GM23338 (cell line): ENCODE results near the gene CACNA1C. TPM values are rescaled to one million over a fixed set of nuclear protein-coding genes. Genes with fewer than 3 reads are reported as not detected.

Experiments used
- ATAC-seq: fragments of 200-7000 bp; cut with Tn5 transposase; 3 replicates; pipeline ENCODE4 v1.9.1; 2020
- DNase-seq: peaks from one replicate; pipeline ENCODE4 v3.0.0-alpha.2; 2015; ENCODE audit warnings: low spot score
- H2AFZ ChIP-seq: fragments of 200-600 bp; sonication (generic); 2 replicates; pipeline ENCODE4 v1.8.0; 2016; ENCODE audit warnings: antibody characterized with exemption, mild to moderate bottlenecking, moderate library complexity
- H3F3A ChIP-seq: fragments of 200-600 bp; sonication (generic); replicated peaks from 2 replicates; pipeline ENCODE4 v1.8.0; 2017; ENCODE audit warnings: antibody characterized with exemption, mixed run types, low read depth
- H3K27ac ChIP-seq: fragments of 200-600 bp; sonication (generic); 2 replicates; pipeline ENCODE4 v1.6.1; 2016; ENCODE audit warnings: low read depth
- H3K27me3 ChIP-seq: fragments of 200-600 bp; sonication (generic); 2 replicates; pipeline ENCODE4 v1.8.0; 2016; ENCODE audit warnings: mild to moderate bottlenecking, mixed run types, moderate library complexity; ENCODE audit not compliant: insufficient read depth
- H3K36me3 ChIP-seq: fragments of 200-600 bp; sonication (generic); 2 replicates; pipeline ENCODE4 v1.8.0; 2016; ENCODE audit warnings: mild to moderate bottlenecking; ENCODE audit not compliant: insufficient read depth
- H3K4me1 ChIP-seq: fragments of 200-600 bp; sonication (generic); 2 replicates; pipeline ENCODE4 v1.8.0; 2016; ENCODE audit warnings: mild to moderate bottlenecking, moderate library complexity; ENCODE audit not compliant: insufficient read depth
- H3K4me2 ChIP-seq: fragments of 200-600 bp; sonication (generic); 2 replicates; pipeline ENCODE4 v1.7.1; 2017; ENCODE audit warnings: mixed run types
- H3K4me3 ChIP-seq: fragments of 200-600 bp; sonication (generic); 2 replicates; pipeline ENCODE4 v1.6.1; 2016; ENCODE audit warnings: mixed run types
- H3K79me2 ChIP-seq: fragments of 200-600 bp; sonication (generic); replicated peaks from 2 replicates; pipeline ENCODE4 v1.8.0; 2017; ENCODE audit warnings: mild to moderate bottlenecking; ENCODE audit not compliant: insufficient read depth
- H3K9me2 ChIP-seq: fragments of 200-600 bp; sonication (generic); 2 replicates; pipeline ENCODE4 v1.8.0; 2017; ENCODE audit not compliant: insufficient read depth
- H4K20me1 ChIP-seq: fragments of 200-600 bp; sonication (generic); replicated peaks from 2 replicates; pipeline ENCODE4 v1.8.0; 2017; ENCODE audit warnings: mild to moderate bottlenecking; ENCODE audit not compliant: insufficient read depth
- H3K27ac Mint-ChIP-seq: 2 replicates; pipeline ENCODE4 v1.8.0; 2020; ENCODE audit warnings: inconsistent platforms, mild to moderate bottlenecking, moderate library complexity, mixed read lengths
- H3K27me3 Mint-ChIP-seq: 3 replicates; pipeline ENCODE4 v1.8.0; 2022; ENCODE audit warnings: low read depth, mild to moderate bottlenecking, moderate library complexity, mixed read lengths, inconsistent platforms; ENCODE audit not compliant: insufficient read depth, poor library complexity
- H3K36me3 Mint-ChIP-seq: 3 replicates; pipeline ENCODE4 v1.8.0; 2021; ENCODE audit warnings: low read depth, mild to moderate bottlenecking, inconsistent platforms, moderate library complexity, mixed read lengths
- H3K4me1 Mint-ChIP-seq: 3 replicates; pipeline ENCODE4 v1.8.0; 2020; ENCODE audit warnings: mild to moderate bottlenecking, inconsistent platforms, mixed read lengths
- H3K4me3 Mint-ChIP-seq: 3 replicates; pipeline ENCODE4 v1.8.0; 2021; ENCODE audit warnings: moderate library complexity, mild to moderate bottlenecking, inconsistent platforms, mixed read lengths
- H3K9me3 Mint-ChIP-seq: 3 replicates; pipeline ENCODE4 v1.8.0; 2020; ENCODE audit warnings: moderate library complexity, mild to moderate bottlenecking, inconsistent platforms, mixed read lengths
- CREB1 ChIP-seq: fragments of 250-450 bp; sonication (Bioruptor Pico); IDR thresholded peaks from 2 replicates; pipeline ENCODE4 v1.5.0; 2020; ENCODE audit warnings: low read depth, mild to moderate bottlenecking, moderate library complexity
- CTCF ChIP-seq, 2 experiments: fragments of 200-600 bp in 1 of 2; sonication (generic) in 1 of 2; conservative IDR thresholded peaks; 2 replicates each; pipeline versions ENCODE4 v1.5.1 to v1.6.1; 2016 to 2017; ENCODE audit warnings: antibody characterized with exemption in 2 of 2, low read depth in 2 of 2, mild to moderate bottlenecking in 2 of 2, moderate library complexity in 1 of 2
- EZH2 ChIP-seq: fragments of 200-600 bp; sonication (generic); IDR thresholded peaks from one replicate; pipeline ENCODE4 v1.8.0; 2017; ENCODE audit warnings: antibody characterized with exemption, mild to moderate bottlenecking, low read depth; ENCODE audit not compliant: unreplicated experiment
- EZH2phosphoT487 ChIP-seq: fragments of 200-600 bp; sonication (generic); IDR thresholded peaks from one replicate; pipeline ENCODE4 v1.8.1; 2018; ENCODE audit warnings: antibody characterized with exemption; ENCODE audit not compliant: unreplicated experiment
- JUNB ChIP-seq: IDR thresholded peaks from one replicate; pipeline ENCODE4 v1.6.1; 2016; ENCODE audit warnings: antibody characterized with exemption; ENCODE audit not compliant: unreplicated experiment
- NANOG ChIP-seq: IDR thresholded peaks from 2 replicates; pipeline ENCODE4 v1.6.1; 2016; ENCODE audit warnings: antibody characterized with exemption, borderline replicate concordance
- POLR2AphosphoS5 ChIP-seq: IDR thresholded peaks from 2 replicates; pipeline ENCODE4 v1.6.1; 2016; ENCODE audit warnings: antibody characterized with exemption, low read depth
- STAT1 ChIP-seq: IDR thresholded peaks from one replicate; pipeline ENCODE4 v1.6.1; 2016; ENCODE audit warnings: antibody characterized with exemption; ENCODE audit not compliant: unreplicated experiment
- ZNF114 ChIP-seq: fragments of 250-450 bp; sonication (Bioruptor Pico); IDR thresholded peaks from 2 replicates; pipeline ENCODE4 v1.5.0; 2020; ENCODE audit warnings: mild to moderate bottlenecking, moderate library complexity
- ZNF331 ChIP-seq: fragments of 250-450 bp; sonication (Bioruptor Pico); IDR thresholded peaks from 2 replicates; pipeline ENCODE4 v1.5.0; 2020; ENCODE audit warnings: low read depth, mild to moderate bottlenecking, moderate library complexity
- ZNF462 ChIP-seq: fragments of 250-450 bp; sonication (Bioruptor Pico); IDR thresholded peaks from 2 replicates; pipeline ENCODE4 v1.5.0; 2020; ENCODE audit warnings: mild to moderate bottlenecking, moderate library complexity
- polyA plus RNA-seq: library from polyadenylated mRNA; unstranded; fragments of >200 nt; fragmentation: Nextera tagmentation; extraction: Ambion mirVana; gene quantifications from 2 replicates; pipeline ENCODE4 v1.2.1, GENCODE V29; 2016
- total RNA-seq: library from RNA; depleted of rRNA; stranded (reverse); fragments of >200 nt; shearing (Covaris generic); gene quantifications from 2 replicates; pipeline ENCODE4 v1.2.3, GENCODE V29; 2014
- TF ChIP-seq, protein P1 (sequence below): IDR thresholded peaks from one replicate; pipeline ENCODE4 v1.6.1; 2018; ENCODE audit warnings: antibody characterized with exemption; ENCODE audit not compliant: unreplicated experiment
- TF ChIP-seq, protein P2 (sequence below): IDR thresholded peaks from 2 replicates; pipeline ENCODE4 v1.6.1; 2016; ENCODE audit warnings: antibody characterized with exemption

The CACNA1C gene
- total and polyA plus RNA-seq, 2 experiments from 2014 or later = 0.78 to 2.1 TPM

DNA sequence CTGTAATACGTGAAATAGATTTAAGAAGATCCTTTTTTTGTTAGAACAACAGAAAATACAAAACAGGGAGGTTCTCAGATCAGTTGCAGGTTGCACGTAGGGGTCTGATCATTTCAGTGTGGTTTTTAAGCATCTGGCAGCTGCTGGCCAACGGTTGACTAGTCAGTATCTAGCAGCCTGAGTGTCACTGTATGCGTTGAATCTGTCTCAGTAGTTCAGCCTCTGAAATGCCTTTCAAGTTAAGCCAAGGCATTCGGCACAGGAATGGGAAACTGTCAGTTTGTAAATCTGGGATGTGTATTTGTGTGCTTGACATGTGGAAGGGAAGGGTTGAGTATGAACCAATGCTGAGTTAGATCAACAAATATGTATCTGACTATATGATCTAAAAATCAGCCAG lies 165.9 kb downstream of the CACNA1C start:
- DNase-seq (no peak), ATAC-seq (no peak)
- no peak for TF ChIP-seq NANOG
- TF ChIP-seq CREB1 (CRISPR knock-in tag) = no peak
- TF ChIP-seq, protein P1, sequence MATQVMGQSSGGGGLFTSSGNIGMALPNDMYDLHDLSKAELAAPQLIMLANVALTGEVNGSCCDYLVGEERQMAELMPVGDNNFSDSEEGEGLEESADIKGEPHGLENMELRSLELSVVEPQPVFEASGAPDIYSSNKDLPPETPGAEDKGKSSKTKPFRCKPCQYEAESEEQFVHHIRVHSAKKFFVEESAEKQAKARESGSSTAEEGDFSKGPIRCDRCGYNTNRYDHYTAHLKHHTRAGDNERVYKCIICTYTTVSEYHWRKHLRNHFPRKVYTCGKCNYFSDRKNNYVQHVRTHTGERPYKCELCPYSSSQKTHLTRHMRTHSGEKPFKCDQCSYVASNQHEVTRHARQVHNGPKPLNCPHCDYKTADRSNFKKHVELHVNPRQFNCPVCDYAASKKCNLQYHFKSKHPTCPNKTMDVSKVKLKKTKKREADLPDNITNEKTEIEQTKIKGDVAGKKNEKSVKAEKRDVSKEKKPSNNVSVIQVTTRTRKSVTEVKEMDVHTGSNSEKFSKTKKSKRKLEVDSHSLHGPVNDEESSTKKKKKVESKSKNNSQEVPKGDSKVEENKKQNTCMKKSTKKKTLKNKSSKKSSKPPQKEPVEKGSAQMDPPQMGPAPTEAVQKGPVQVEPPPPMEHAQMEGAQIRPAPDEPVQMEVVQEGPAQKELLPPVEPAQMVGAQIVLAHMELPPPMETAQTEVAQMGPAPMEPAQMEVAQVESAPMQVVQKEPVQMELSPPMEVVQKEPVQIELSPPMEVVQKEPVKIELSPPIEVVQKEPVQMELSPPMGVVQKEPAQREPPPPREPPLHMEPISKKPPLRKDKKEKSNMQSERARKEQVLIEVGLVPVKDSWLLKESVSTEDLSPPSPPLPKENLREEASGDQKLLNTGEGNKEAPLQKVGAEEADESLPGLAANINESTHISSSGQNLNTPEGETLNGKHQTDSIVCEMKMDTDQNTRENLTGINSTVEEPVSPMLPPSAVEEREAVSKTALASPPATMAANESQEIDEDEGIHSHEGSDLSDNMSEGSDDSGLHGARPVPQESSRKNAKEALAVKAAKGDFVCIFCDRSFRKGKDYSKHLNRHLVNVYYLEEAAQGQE = no peak
- TF ChIP-seq ZNF331 = no peak
- no peak for TF ChIP-seq STAT1
- TF ChIP-seq EZH2 = no peak
- TF ChIP-seq POLR2AphosphoS5 = no peak
- TF ChIP-seq ZNF114 (CRISPR knock-in tag) = no peak
- TF ChIP-seq JUNB = no peak
- no peak for TF ChIP-seq ZNF462 (CRISPR knock-in tag)
- TF ChIP-seq, protein P2, sequence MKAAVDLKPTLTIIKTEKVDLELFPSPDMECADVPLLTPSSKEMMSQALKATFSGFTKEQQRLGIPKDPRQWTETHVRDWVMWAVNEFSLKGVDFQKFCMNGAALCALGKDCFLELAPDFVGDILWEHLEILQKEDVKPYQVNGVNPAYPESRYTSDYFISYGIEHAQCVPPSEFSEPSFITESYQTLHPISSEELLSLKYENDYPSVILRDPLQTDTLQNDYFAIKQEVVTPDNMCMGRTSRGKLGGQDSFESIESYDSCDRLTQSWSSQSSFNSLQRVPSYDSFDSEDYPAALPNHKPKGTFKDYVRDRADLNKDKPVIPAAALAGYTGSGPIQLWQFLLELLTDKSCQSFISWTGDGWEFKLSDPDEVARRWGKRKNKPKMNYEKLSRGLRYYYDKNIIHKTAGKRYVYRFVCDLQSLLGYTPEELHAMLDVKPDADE = no peak
- no peak for TF ChIP-seq EZH2phosphoT487
- TF ChIP-seq CTCF (conservative IDR thresholded peaks at IDR 0.05; ENCODE audit: low read depth in 2 of 2) = no peak
- no peaks in the 10 kb centered on the region for H3K9me3 Mint-ChIP-seq
- Histone ChIP-seq H2AFZ (no peak overlapping the region), H3K36me3 (no peaks in the 10 kb centered on the region), H3K4me2 (no peak overlapping the region), H3K27ac (no peak overlapping the region), H3K9me2 (no peaks in the 10 kb centered on the region), H4K20me1 (no peaks in the 10 kb centered on the region), H3F3A (no peaks in the 10 kb centered on the region), H3K4me3 (no peak overlapping the region), H3K79me2 (no peaks in the 10 kb centered on the region), H3K27me3 (no peaks in the 10 kb centered on the region), H3K4me1 (peaks cover 5% of the 10 kb centered on the region; the same call in 1 of the 2 replicates)
- no peaks in the 10 kb centered on the region for H3K36me3 Mint-ChIP-seq
- no peaks in the 10 kb centered on the region for H3K27me3 Mint-ChIP-seq
- no peak overlapping the region for H3K4me3 Mint-ChIP-seq
- no peak overlapping the region for H3K27ac Mint-ChIP-seq
- peaks cover 7% of the 10 kb centered on the region for H3K4me1 Mint-ChIP-seq
